HFF-Myc (cell line): ENCODE data around the gene SUGT1.
A peak's percentile ranks its signal among the peaks of the same experiment; 100 is the strongest.

Experiments used
- DNase-seq: peaks from one replicate; pipeline ENCODE4 v3.0.0-alpha.2; 2011; ENCODE audit warnings: low read depth; ENCODE audit errors: extremely low read depth
- H3K4me3 ChIP-seq: replicated peaks from 2 replicates; pipeline ENCODE4 v1.5.1; 2011; ENCODE audit warnings: low read depth, mild to moderate bottlenecking, control low read depth, low read length
- CTCF ChIP-seq: IDR thresholded peaks from 2 replicates; pipeline ENCODE4 v1.5.1; 2012; ENCODE audit warnings: mild to moderate bottlenecking, low read depth, low read length, control low read depth; ENCODE audit errors: missing control alignments

Gene SUGT1

GRCh38 chr13:52651897-52652195, 790 bp upstream of the SUGT1 start:
- DNase-seq = no peak
- H3K4me3 ChIP-seq = peak overlapping the region; percentile 88
- TF ChIP-seq CTCF = no peak

GRCh38 chr13:52652980-52653303, 306 bp downstream of the SUGT1 start:
- DNase-seq = no peak
- peak overlapping the region; percentile 88 for H3K4me3 ChIP-seq
- TF ChIP-seq CTCF = no peak

GRCh38 chr13:52659340-52659739, 6.7 kb downstream of the SUGT1 start:
- TF ChIP-seq CTCF = no peak
- no peak overlapping the region for H3K4me3 ChIP-seq
- DNase-seq = no peak

DNA sequence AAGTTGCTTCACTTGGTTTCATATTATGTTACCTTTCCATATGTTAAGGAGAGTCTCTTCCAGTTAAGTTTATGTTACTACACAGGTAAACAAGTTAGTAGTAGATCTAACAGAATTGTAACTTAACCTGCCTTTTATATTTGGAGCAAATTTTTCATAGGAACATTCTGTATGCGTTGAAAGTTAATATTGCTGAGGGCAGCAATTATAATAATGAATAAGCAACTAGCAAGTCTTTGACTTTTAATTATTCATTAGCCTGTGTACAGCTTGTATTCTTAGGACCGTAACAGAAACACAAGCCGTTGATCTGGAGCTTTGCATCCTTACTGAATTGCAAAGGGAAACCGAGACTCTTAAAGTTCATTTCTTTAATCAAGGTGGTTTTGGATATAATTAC, 11.6 kb downstream of the SUGT1 start:
- H3K4me3 ChIP-seq = no peak overlapping the region
- TF ChIP-seq CTCF = no peak

DNA sequence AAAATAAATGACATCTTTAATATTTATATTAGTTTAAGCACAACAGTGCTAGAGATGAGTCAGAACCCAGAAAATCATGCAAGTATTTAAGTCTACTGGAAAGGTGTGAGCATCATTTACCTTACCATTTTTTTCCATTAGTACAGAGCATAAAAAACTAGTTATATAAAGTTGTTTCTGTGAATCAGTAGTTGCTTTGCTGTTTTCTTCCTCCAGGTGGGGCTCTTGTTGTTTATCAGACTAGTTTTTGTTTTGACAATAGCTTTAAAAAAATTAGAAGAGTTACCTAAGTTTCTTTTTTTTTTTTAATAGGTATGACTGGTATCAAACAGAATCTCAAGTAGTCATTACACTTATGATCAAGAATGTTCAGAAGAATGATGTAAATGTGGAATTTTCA, 12.7 kb downstream of the SUGT1 start:
- DNase-seq = peak; percentile 7
- no peak overlapping the region for H3K4me3 ChIP-seq
- TF ChIP-seq CTCF = peak; percentile 29

More for the DNA sequence above, 11.6 kb downstream of the SUGT1 start:
- DNase-seq = no peak

DNA sequence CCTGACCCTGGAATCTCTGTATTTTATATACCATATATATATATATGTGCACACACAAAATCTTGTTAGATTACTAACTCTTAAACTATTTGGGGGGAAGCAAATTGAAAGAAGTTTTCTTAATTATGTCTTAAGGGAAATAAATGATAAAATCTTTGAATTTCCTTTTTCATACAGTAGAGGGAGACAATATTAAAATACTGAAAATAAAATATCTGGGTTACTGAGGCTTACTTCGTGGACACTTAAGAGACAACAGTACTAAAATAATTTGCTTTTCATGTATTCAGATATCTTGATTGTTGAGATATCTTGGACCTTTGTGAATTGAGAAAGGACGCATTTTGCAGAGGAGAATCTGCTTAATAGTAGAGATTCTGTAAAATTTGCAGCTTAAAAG, 17.0 kb downstream of the SUGT1 start:
- TF ChIP-seq CTCF = no peak
- no peak for DNase-seq

DNA sequence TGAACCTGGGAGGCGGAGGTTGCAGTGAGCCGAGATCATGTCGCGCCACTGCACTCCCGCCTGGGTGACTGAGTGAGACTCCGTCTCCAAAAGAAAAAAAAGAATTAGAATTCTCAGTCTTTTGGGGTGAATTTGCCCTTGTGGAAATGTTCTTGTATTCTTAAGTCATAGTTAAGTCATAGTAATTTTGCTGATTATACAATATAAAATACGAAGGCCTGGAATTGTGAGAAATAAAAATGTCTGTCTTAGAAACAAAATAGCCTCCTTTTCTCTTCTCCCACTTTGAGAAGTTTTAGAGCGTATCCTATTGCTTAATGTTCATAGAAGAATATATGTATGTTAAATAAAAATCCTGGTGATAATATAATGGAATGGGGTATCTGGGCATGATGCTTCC, 18.1 kb downstream of the SUGT1 start:
- DNase-seq = no peak
- no peak for TF ChIP-seq CTCF

More for the DNA sequence above, 17.0 kb downstream of the SUGT1 start:
- H3K4me3 ChIP-seq = no peak overlapping the region

More for the DNA sequence above, 18.1 kb downstream of the SUGT1 start:
- H3K4me3 ChIP-seq = no peak overlapping the region
